ENCODE results near the gene SAMD11. TPM values are rescaled to one million over a fixed set of nuclear protein-coding genes. Genes with fewer than 3 reads are reported as not detected.

The SAMD11 gene
- total and polyA plus RNA-seq, 2 experiments from 2014 or later: 32.2 to 146 TPM

DNA sequence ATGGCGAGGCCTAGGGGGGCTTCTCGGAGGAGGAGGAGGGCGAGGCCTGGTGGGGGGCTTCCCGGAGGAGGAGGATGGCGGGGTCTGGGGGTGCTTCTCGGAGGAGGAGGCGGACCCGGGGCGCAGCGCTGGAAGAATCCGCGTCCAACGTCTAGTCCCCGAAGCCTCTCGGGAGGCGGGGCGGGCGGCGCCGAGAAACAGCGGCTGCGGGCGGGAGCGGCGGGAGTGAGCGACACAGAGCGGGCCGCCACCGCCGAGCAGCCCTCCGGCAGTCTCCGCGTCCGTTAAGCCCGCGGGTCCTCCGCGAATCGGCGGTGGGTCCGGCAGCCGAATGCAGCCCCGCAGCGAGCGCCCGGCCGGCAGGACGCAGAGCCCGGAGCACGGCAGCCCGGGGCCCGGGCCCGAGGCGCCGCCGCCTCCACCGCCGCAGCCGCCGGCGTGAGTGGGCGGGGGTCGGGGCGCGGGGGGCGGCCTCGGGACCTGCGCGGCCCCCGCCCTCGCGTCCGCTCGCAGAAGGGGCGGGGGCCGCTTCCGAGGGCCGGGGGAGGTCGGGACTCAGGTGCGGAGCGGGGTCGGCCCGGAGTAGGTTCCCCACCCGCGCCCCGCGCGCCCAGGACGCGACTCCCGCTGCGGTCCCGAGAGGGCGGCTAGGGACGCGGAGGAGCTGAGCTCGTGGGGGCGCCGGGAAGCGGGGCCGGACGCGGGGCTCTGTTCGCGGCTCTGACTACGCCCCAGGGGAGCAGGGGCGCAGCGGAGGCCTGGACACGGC lies 36.8 kb downstream of the SAMD11 start, which contains the start of gene KLHL17:
TSS of gene KLHL17 (plus strand) at position 222 of the 769 bp plus-strand sequence. CDS start at position 332, 110 bp downstream.
- Histone ChIP-seq H3K4me3 (peak within 1 kb of the TSS; percentile 94), H3K4me1 (ENCODE audit: low read depth) (peaks cover 3% of the 10 kb centered on the region), H3K27me3 (peaks cover 8% of the 10 kb centered on the region), H3K27ac (no peak within 1 kb of the TSS), H3K36me3 (peaks cover 7% of the 10 kb centered on the region), H3K9me3 (ENCODE audit: low read depth) (no peaks in the 10 kb centered on the region)
- DNase-seq (ENCODE audit: low read depth in 1 of 2, low spot score in 1 of 2): peak; percentile 75 to 78
- TF ChIP-seq, protein P1, sequence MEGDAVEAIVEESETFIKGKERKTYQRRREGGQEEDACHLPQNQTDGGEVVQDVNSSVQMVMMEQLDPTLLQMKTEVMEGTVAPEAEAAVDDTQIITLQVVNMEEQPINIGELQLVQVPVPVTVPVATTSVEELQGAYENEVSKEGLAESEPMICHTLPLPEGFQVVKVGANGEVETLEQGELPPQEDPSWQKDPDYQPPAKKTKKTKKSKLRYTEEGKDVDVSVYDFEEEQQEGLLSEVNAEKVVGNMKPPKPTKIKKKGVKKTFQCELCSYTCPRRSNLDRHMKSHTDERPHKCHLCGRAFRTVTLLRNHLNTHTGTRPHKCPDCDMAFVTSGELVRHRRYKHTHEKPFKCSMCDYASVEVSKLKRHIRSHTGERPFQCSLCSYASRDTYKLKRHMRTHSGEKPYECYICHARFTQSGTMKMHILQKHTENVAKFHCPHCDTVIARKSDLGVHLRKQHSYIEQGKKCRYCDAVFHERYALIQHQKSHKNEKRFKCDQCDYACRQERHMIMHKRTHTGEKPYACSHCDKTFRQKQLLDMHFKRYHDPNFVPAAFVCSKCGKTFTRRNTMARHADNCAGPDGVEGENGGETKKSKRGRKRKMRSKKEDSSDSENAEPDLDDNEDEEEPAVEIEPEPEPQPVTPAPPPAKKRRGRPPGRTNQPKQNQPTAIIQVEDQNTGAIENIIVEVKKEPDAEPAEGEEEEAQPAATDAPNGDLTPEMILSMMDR (IDR thresholded peaks at IDR 0.05; ENCODE audit: low read depth, low read length): no peak

DNA sequence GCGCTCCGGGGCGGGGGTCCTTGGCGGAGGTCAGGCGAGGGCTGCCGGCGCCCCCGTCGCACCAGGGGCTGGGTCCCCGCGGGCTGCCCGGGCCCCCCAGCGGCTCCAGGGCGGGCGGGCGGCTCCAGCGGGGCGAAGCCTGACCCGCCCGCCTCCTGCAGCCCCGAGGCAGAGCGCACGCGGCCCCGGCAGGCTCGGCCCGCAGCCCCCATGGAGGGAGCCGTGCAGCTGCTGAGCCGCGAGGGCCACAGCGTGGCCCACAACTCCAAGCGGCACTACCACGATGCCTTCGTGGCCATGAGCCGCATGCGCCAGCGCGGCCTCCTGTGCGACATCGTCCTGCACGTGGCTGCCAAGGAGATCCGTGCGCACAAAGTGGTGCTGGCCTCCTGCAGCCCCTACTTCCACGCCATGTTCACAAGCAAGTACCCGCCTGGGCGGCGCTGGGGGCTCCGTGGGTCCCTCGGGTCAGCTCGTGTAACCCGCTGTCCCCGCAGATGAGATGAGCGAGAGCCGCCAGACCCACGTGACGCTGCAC lies 37.5 kb downstream of the SAMD11 start:
- TF ChIP-seq, protein P1 (IDR thresholded peaks at IDR 0.05; ENCODE audit: low read depth, low read length): no peak
- peaks cover 3% of the 10 kb centered on the region for H3K4me1 ChIP-seq (ENCODE audit: low read depth)
- peak in 1 of 2 donors; percentile 16 for DNase-seq (ENCODE audit: low read depth in 1 of 2, low spot score in 1 of 2)
- H3K9me3 ChIP-seq (ENCODE audit: low read depth): no peaks in the 10 kb centered on the region
- H3K4me3 ChIP-seq: peak overlapping the region; percentile 94
- peaks cover under 1% of the 10 kb centered on the region for H3K36me3 ChIP-seq
- peaks cover 14% of the 10 kb centered on the region for H3K27me3 ChIP-seq
- no peak overlapping the region for H3K27ac ChIP-seq

DNA sequence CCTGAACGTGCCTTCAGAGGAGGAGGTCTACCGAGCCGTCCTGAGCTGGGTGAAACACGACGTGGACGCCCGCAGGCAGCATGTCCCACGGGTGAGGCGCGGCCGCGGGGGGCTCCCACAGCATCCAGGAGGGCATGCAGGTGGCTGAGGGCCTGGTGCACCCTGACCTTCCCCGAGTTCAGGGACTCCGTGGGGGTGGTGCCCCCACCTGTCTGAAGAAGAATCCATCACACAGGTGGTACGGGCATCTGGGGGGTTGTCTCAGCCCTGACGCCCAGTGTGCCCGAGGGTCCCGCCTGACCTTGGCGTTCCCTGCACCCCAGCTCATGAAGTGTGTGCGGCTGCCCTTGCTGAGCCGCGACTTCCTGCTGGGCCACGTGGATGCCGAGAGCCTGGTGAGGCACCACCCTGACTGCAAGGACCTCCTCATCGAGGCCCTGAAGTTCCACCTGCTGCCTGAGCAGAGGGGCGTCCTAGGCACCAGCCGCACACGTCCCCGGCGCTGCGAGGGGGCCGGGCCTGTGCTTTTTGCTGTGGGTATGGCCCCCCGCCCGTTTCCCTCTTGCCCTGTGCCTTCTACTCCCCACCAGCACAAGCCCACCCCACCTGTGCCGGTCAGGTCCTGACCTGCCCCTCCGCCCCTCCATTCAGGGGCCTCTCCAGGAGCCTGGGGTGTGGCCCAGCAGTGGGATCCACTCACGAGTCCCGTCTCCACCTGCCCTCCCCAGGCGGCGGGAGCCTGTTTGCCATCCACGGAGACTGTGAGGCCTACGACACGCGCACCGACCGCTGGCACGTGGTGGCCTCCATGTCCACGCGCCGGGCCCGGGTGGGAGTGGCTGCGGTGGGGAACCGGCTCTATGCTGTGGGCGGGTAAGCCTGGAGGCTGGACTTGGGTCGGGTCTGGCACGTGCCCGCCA lies 38.9 kb downstream of the SAMD11 start:
- TF ChIP-seq, protein P1 (IDR thresholded peaks at IDR 0.05; ENCODE audit: low read depth, low read length): no peak
- Histone ChIP-seq H3K27me3 (peaks cover 29% of the 10 kb centered on the region), H3K36me3 (no peaks in the 10 kb centered on the region), H3K27ac (no peak overlapping the region), H3K4me3 (no peak overlapping the region), H3K9me3 (ENCODE audit: low read depth) (no peaks in the 10 kb centered on the region), H3K4me1 (ENCODE audit: low read depth) (peaks cover 2% of the 10 kb centered on the region)
- no peak for DNase-seq (ENCODE audit: low read depth in 1 of 2, low spot score in 1 of 2)

DNA sequence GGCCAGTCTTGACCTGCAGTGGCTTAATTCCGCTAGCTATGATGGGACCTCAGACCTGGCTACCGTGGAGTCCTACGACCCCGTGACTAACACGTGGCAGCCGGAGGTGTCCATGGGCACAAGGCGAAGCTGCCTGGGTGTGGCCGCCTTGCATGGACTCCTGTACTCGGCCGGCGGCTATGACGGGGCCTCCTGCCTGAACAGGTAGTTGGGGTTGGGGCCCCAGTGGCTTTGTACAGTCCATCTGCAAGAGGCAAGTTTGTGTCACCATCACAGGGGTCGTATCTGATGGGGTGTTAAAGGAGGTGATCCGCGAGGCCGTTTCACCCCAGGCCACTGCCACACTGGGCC lies 39.6 kb downstream of the SAMD11 start:
- H3K27ac ChIP-seq: no peak overlapping the region
- DNase-seq (ENCODE audit: low read depth in 1 of 2, low spot score in 1 of 2): no peak
- H3K4me3 ChIP-seq: no peak overlapping the region
- no peaks in the 10 kb centered on the region for H3K9me3 ChIP-seq (ENCODE audit: low read depth)
- no peaks in the 10 kb centered on the region for H3K4me1 ChIP-seq (ENCODE audit: low read depth)
- H3K27me3 ChIP-seq: peaks cover 35% of the 10 kb centered on the region
- no peaks in the 10 kb centered on the region for H3K36me3 ChIP-seq
- TF ChIP-seq, protein P1 (IDR thresholded peaks at IDR 0.05; ENCODE audit: low read depth, low read length): no peak

DNA sequence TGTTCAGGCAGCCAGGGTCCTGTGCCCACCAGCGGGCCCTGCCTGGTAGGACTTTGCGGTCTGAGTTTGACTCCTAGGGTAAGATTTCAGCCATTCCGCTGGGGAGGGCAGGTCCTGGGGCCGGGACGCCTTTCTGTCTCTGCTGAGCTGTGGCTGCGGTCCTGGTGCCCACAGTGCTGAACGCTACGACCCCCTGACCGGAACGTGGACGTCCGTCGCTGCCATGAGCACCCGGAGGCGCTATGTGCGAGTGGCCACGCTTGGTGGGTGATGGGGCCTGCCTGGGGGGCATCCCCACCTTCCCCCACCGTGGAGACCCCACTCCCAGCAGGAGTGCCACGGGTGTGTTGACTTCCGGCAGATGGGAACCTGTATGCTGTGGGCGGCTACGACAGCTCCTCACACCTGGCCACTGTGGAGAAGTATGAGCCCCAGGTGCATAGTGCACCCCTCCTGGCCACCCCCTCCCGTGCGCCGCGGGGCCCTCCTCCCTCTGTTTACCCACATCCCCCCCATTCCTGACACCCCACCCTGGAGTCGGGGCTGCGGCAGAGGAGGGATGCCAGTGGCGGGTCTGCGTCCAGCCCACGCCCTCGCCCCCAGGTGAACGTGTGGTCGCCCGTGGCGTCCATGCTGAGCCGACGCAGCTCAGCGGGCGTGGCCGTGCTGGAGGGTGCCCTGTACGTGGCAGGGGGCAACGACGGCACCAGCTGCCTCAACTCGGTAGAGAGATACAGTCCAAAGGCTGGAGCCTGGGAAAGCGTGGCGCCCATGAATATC lies 40.2 kb downstream of the SAMD11 start:
- Histone ChIP-seq H3K27me3 (peaks cover 42% of the 10 kb centered on the region), H3K9me3 (ENCODE audit: low read depth) (no peaks in the 10 kb centered on the region), H3K27ac (no peak overlapping the region), H3K36me3 (no peaks in the 10 kb centered on the region), H3K4me1 (ENCODE audit: low read depth) (no peaks in the 10 kb centered on the region), H3K4me3 (no peak overlapping the region)
- TF ChIP-seq, protein P1 (IDR thresholded peaks at IDR 0.05; ENCODE audit: low read depth, low read length): no peak
- DNase-seq (ENCODE audit: low read depth in 1 of 2, low spot score in 1 of 2): no peak
